WI38 (cell line): ENCODE measurements around the gene TMEM150C.
A peak's percentile ranks its signal among the peaks of the same experiment; 100 is the strongest.
"Not testable (repeated sequence)": the region's sequence is repeated elsewhere in the genome, so short reads cannot be mapped to it uniquely, and the experiment has no call there.

Source experiments
- H3K4me3 ChIP-seq: 2 replicates; pipeline ENCODE4 v1.5.1; 2011; ENCODE audit warnings: low read depth, mild to moderate bottlenecking, control low read depth, low read length
- CTCF ChIP-seq: IDR thresholded peaks from 2 replicates; pipeline ENCODE4 v1.5.1; 2012; ENCODE audit warnings: low read depth, mild to moderate bottlenecking, control low read depth, low read length

TMEM150C gene

GRCh38 chr4:82473621-82474164 lies 88.1 kb downstream of the TMEM150C start:
- no peak overlapping the region for H3K4me3 ChIP-seq
- TF ChIP-seq CTCF, result no peak

- not testable (repeated sequence) for H3K4me3 ChIP-seq
Observed at GRCh38 chr4:82473080-82473479, 88.7 kb downstream of the TMEM150C start.

- H3K4me3 ChIP-seq, result no peak overlapping the region
- no peak for TF ChIP-seq CTCF
Observed at GRCh38 chr4:82469791-82470345, 91.9 kb downstream of the TMEM150C start.

GRCh38 chr4:82467471-82467870 lies 94.3 kb downstream of the TMEM150C start:
- TF ChIP-seq CTCF, result no peak
- no peak overlapping the region for H3K4me3 ChIP-seq

GRCh38 chr4:82463221-82463620 lies 98.6 kb downstream of the TMEM150C start:
- no peak for TF ChIP-seq CTCF
- no peak overlapping the region for H3K4me3 ChIP-seq

GRCh38 chr4:82462415-82462831 lies 99.4 kb downstream of the TMEM150C start:
- TF ChIP-seq CTCF, result peak; percentile 65
- H3K4me3 ChIP-seq, result no peak overlapping the region

- H3K4me3 ChIP-seq, result no peak overlapping the region
- TF ChIP-seq CTCF, result no peak
Observed at GRCh38 chr4:82461710-82462109, 100.1 kb downstream of the TMEM150C start.

- no peak overlapping the region for H3K4me3 ChIP-seq
- TF ChIP-seq CTCF, result no peak
Observed at GRCh38 chr4:82458729-82459128, 103.1 kb downstream of the TMEM150C start.
